Osteocyte (in vitro differentiated cells): Measurements from ENCODE around the gene BNC2. TPM values are rescaled to one million over a fixed set of nuclear protein-coding genes. Genes with fewer than 3 reads are reported as not detected.
A peak's percentile ranks its signal among the peaks of the same experiment; 100 is the strongest.

Experiments
- DNase-seq: peaks from one replicate; pipeline ENCODE4 v3.0.0; 2021; ENCODE audit warnings: mixed read lengths; ENCODE audit not compliant: unreplicated experiment; ENCODE audit errors: extremely low spot score
- H3K27ac Mint-ChIP-seq: one replicate; pipeline ENCODE4 v1.8.0; 2021; ENCODE audit warnings: mild to moderate bottlenecking, mixed read lengths; ENCODE audit not compliant: unreplicated experiment
- H3K27me3 Mint-ChIP-seq: one replicate; pipeline ENCODE4 v1.8.0; 2021; ENCODE audit warnings: mixed read lengths; ENCODE audit not compliant: unreplicated experiment
- H3K36me3 Mint-ChIP-seq: one replicate; pipeline ENCODE4 v1.8.0; 2021; ENCODE audit warnings: mixed read lengths; ENCODE audit not compliant: unreplicated experiment
- H3K4me1 Mint-ChIP-seq: one replicate; pipeline ENCODE4 v1.8.0; 2021; ENCODE audit warnings: mixed read lengths; ENCODE audit not compliant: unreplicated experiment
- H3K4me3 Mint-ChIP-seq: one replicate; pipeline ENCODE4 v1.8.0; 2021; ENCODE audit warnings: mild to moderate bottlenecking, moderate library complexity, mixed read lengths; ENCODE audit not compliant: unreplicated experiment
- H3K9me3 Mint-ChIP-seq: one replicate; pipeline ENCODE4 v1.8.0; 2021; ENCODE audit warnings: mixed read lengths; ENCODE audit not compliant: unreplicated experiment
- total RNA-seq: library from RNA; stranded (reverse); gene quantifications from 2 replicates; pipeline ENCODE4 v1.2.1, GENCODE V29; 2021
- TF ChIP-seq, protein P1 (sequence below): fragments of 200-600 bp; sonication (generic); IDR thresholded peaks from 2 replicates; pipeline ENCODE4 v1.5.0; 2021; ENCODE audit warnings: antibody characterized with exemption, mild to moderate bottlenecking, moderate library complexity

BNC2 gene
- total RNA-seq, 1 donor from 2014 or later, result 66.5 TPM

DNA sequence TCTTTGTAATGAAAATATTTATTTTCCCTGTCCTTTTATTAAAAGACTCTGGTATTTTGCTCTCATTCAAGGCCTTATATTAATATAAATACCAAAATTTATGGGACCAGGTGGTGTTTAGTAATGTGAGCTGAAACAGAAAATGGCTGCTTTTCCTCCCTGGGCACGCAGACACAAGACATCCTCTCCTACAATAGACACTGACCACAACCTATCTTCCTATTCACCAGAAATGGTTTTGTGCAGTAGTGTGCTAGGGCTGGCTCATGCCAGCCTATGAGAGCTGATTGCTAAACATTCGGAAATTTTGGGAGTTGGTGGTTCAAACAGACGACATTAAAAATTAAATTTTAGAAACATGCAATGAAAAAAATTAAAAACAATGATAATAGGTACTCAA lies 338.2 kb downstream of the BNC2 start:
- no peak overlapping the region for H3K4me3 Mint-ChIP-seq
- no peaks in the 10 kb centered on the region for H3K27me3 Mint-ChIP-seq

DNA sequence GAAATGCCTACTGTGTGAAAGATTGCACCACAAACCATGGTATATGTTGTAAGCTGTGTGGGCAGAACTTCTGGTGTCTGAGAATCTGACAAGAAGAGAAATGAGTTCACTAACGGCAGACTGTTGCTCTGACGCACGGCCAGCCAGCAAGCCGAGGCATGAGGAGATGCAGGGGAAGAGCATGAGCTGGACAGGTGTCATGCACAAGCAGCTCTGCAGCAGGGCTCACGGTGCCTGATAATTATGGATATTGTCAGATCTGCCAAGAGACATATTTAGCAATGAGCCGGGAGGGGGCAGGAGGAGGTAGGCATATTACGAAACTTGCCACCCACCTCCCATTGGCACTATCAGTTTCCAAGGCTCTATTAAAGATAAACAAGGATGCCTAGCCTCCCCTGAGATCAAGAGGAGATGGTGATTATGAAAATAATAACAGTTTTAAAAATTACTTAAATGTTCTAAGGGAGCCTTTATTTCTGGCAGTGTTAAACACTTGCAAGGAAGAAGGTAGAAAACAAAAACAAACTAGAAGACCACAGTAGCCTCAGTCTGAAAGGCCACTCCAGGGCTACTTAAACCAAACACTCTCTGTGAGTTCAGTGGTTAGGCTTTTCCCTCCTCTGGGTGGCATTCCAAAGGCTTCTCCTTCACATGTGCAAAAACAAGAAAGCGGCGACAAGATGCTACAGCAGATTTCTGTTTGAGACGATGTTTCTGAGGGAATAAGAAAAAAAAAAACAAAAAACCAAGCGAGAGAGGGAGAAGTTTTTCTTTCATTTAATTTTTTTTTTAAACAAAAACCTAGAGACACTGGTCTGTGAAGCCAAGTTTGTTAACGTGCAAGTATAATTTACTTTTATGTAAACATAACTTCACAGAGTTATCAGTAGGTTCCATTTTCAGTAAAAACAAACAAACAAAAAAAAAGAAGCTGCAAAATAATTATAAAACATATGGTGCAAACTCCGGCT lies 339.5 kb downstream of the BNC2 start:
- TF ChIP-seq, protein P1, sequence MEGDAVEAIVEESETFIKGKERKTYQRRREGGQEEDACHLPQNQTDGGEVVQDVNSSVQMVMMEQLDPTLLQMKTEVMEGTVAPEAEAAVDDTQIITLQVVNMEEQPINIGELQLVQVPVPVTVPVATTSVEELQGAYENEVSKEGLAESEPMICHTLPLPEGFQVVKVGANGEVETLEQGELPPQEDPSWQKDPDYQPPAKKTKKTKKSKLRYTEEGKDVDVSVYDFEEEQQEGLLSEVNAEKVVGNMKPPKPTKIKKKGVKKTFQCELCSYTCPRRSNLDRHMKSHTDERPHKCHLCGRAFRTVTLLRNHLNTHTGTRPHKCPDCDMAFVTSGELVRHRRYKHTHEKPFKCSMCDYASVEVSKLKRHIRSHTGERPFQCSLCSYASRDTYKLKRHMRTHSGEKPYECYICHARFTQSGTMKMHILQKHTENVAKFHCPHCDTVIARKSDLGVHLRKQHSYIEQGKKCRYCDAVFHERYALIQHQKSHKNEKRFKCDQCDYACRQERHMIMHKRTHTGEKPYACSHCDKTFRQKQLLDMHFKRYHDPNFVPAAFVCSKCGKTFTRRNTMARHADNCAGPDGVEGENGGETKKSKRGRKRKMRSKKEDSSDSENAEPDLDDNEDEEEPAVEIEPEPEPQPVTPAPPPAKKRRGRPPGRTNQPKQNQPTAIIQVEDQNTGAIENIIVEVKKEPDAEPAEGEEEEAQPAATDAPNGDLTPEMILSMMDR, result no peak
- peaks cover 44% of the 10 kb centered on the region for H3K4me1 Mint-ChIP-seq

More for the DNA sequence above, 338.2 kb downstream of the BNC2 start:
- peaks cover 2% of the 10 kb centered on the region for H3K36me3 Mint-ChIP-seq
- TF ChIP-seq, protein P1, result no peak
- peak overlapping the region; percentile 38 for H3K27ac Mint-ChIP-seq
- peaks cover 41% of the 10 kb centered on the region for H3K4me1 Mint-ChIP-seq
- no peaks in the 10 kb centered on the region for H3K9me3 Mint-ChIP-seq
- no peak for DNase-seq

DNA sequence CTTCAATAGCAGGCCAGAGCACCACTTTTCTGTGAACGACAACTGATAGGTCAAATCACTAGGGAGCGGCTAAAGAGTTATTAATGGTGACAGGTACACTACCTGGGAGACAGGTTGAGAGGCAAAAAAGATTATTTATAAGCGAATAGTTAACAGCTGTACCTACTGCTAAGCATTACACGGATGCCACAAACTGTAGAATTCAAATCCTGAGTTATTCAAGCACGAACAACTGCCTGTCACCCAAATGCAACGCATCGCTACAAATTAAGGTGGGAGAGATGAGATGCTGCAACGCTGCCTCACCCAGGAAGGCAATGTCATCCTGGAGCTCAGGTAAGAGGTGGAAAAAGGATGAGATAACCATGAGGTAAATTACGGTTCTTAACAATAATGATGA lies 342.9 kb downstream of the BNC2 start:
- Mint-ChIP-seq H3K27ac (no peak overlapping the region), H3K27me3 (no peaks in the 10 kb centered on the region), H3K9me3 (peaks cover 4% of the 10 kb centered on the region), H3K4me3 (no peak overlapping the region), H3K36me3 (peaks cover 2% of the 10 kb centered on the region), H3K4me1 (peaks cover 45% of the 10 kb centered on the region)
- no peak for DNase-seq
- TF ChIP-seq, protein P1, result no peak

More for the DNA sequence above, 339.5 kb downstream of the BNC2 start:
- DNase-seq, result no peak
- Mint-ChIP-seq H3K4me3 (peak overlapping the region; percentile 44), H3K9me3 (peaks cover 4% of the 10 kb centered on the region), H3K27ac (peak overlapping the region; percentile 54), H3K27me3 (no peaks in the 10 kb centered on the region), H3K36me3 (peaks cover 2% of the 10 kb centered on the region)

DNA sequence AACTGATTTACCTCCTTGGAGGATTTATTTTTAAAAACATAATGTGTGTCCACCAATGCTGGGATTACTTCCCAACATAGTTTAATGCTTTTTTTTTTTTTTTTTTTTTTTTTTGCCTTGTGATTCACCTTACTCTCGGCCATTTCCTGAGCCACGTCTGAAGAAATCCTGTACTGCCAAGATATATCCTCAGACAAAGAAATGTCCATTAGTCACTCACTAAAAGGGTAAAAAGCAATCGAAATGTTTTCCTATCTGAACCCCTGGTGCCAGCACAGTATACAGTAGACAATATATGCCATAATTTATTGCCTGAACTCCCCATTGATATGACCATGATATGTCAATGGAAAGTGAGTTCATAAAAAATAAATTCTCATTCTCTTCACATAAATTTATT lies 344.1 kb downstream of the BNC2 start:
- Mint-ChIP-seq H3K4me1 (peaks cover 46% of the 10 kb centered on the region), H3K4me3 (no peak overlapping the region), H3K27ac (peak overlapping the region; percentile 52), H3K36me3 (peaks cover 2% of the 10 kb centered on the region), H3K9me3 (peaks cover 4% of the 10 kb centered on the region), H3K27me3 (no peaks in the 10 kb centered on the region)
- DNase-seq, result no peak
- TF ChIP-seq, protein P1, result no peak

DNA sequence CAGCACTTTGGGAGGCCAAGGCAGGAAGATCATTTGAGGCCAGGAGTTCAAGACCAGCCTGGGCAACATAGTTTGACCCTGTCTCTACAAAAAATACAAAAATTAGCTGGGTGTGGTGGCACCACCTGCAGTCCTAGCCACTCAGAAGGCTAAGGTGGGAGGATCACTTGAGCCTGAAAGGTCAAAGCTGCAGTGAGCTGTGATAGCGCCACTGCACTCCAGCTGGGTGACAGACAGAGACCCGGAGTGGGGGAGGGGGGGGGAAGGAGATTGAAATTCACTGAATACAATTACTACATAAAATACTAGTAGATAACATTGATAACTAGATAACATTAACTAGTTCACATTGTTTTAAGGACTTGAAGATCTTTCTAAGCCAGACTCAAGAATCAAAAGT lies 345.6 kb downstream of the BNC2 start:
- no peaks in the 10 kb centered on the region for H3K36me3 Mint-ChIP-seq
- H3K9me3 Mint-ChIP-seq, result peaks cover 4% of the 10 kb centered on the region
- no peak overlapping the region for H3K4me3 Mint-ChIP-seq
- no peak overlapping the region for H3K27ac Mint-ChIP-seq
- TF ChIP-seq, protein P1, result no peak
- H3K27me3 Mint-ChIP-seq, result no peaks in the 10 kb centered on the region
- H3K4me1 Mint-ChIP-seq, result peaks cover 49% of the 10 kb centered on the region
- no peak for DNase-seq
